GM19193 (cell line): ENCODE results near the gene ATAD3A.

Experiments
- POLR2A ChIP-seq: IDR thresholded peaks from 4 replicates; pipeline ENCODE4 v1.6.1; 2011; ENCODE audit not compliant: insufficient read depth, insufficient read length; ENCODE audit errors: extremely low read depth

Gene ATAD3A

GRCh38 chr1:1582585-1583346, 70.8 kb downstream of the ATAD3A start:
- no peak for TF ChIP-seq POLR2A

GRCh38 chr1:1583347-1584010, 71.5 kb downstream of the ATAD3A start:
- no peak for TF ChIP-seq POLR2A
